BLaER1 treated with 17β-estradiol and CSF1 and Interleukin-3, amounts not matched to agents 10 nM and 100 nM (cell line): Measurements from ENCODE around the gene CXCL14.

Source experiments
- H3K27ac ChIP-seq, 11 experiments: shearing (Covaris generic); formaldehyde crosslinking; 2 replicates each; pipeline ENCODE4 v1.8.1; 2022
- H3K27me3 ChIP-seq, 11 experiments: shearing (Covaris generic); formaldehyde crosslinking; 2 replicates each; pipeline ENCODE4 v1.8.1; 2022
- H3K36me3 ChIP-seq, 11 experiments: shearing (Covaris generic); formaldehyde crosslinking; 2 replicates each; pipeline ENCODE4 v1.8.1; 2022
- H3K4me1 ChIP-seq, 10 experiments: shearing (Covaris generic); formaldehyde crosslinking; 2 replicates each; pipeline ENCODE4 v1.8.1; 2022
- H3K4me2 ChIP-seq, 11 experiments: shearing (Covaris generic); formaldehyde crosslinking; 2 replicates each; pipeline ENCODE4 v1.8.1; 2022
- H3K4me3 ChIP-seq, 10 experiments: shearing (Covaris generic); formaldehyde crosslinking; 2 replicates each; pipeline ENCODE4 v1.8.1; 2022
- H3K9ac ChIP-seq, 11 experiments: shearing (Covaris generic); formaldehyde crosslinking; 2 replicates each; pipeline ENCODE4 v1.8.1; 2022
- H3K9me3 ChIP-seq, 11 experiments: shearing (Covaris generic); formaldehyde crosslinking; replicated peaks in 1 of 11; 2 replicates each; pipeline ENCODE4 v1.8.1; 2022
- H4K20me1 ChIP-seq, 11 experiments: shearing (Covaris generic); formaldehyde crosslinking; 2 replicates each; pipeline ENCODE4 v1.8.1; 2022
- Cebpa-rat ChIP-seq, 11 experiments: shearing (Covaris generic); IDR thresholded peaks; 2 replicates each; pipeline ENCODE4 v1.8.1; 2022

Gene CXCL14

DNA sequence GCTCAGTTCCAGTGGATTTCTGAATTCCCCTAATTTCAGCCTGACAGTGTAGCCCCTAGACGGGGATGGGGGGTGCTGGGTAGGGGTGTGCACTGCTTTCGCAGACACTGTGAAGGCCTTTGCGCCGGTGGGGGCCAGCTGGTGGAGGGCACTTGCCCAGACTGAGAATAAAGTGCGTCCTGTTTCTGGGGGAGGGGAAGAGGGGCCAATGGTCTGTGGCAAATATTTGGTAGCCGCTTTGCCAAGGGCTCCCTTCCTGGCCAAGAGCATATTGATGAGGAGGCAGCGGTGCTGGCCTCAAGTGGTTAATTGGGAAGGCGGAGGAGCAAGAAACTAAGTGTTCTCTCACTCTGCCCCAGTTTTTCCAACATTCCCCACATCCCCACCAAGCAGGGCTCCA, 1.4 kb downstream of the CXCL14 start:
- H3K9me3 ChIP-seq, result peaks cover 0 to 31% (median 6%) of the 10 kb centered on the region in 11 experiments; a peak in 10 of 22 replicates
- no peaks in the 10 kb centered on the region for H3K36me3 ChIP-seq
- no peak overlapping the region for H3K4me2 ChIP-seq
- H4K20me1 ChIP-seq, result 0 out of 22 replicates have a peak, but pooled peaks cover 0 to 5% (median 0%) of the 10 kb centered on the region in 11 experiments
- no peak overlapping the region for H3K4me3 ChIP-seq
- no peak overlapping the region for H3K9ac ChIP-seq
- no peak overlapping the region for H3K27ac ChIP-seq
- peaks cover 17 to 31% (median 23%) of the 10 kb centered on the region in 10 experiments for H3K4me1 ChIP-seq
- no peak for TF ChIP-seq Cebpa-rat (IDR thresholded peaks at IDR 0.05)
- H3K27me3 ChIP-seq, result peaks cover 0 to 29% (median 16%) of the 10 kb centered on the region in 11 experiments; a peak in 15 of 22 replicates

DNA sequence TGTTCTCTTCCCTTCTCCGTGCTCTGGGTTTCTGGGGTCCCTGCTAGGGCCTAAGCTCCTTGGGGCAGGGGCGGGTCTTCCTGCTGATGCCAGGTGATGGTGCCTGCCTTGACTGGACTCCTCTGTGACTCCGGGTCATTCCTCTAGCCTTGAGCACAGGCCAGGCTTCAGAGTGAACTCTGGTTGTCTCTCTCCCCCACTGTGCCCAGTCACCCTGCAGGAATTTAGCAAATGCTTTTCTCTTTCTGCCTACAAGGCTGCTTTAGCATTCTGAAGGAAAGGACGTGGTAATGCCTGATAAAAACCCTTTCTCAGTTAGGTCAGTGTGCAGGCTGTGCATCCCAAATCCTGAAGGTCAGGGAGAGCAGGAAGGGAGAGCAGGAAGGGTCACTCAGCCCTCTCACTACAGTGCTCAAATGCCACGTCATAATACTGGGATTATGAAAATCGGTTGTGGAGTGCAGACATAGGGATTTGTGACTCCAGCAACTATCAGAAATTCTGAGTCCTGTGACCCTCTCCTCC, 2.7 kb downstream of the CXCL14 start:
- Histone ChIP-seq H3K36me3 (no peaks in the 10 kb centered on the region), H3K9me3 (peaks cover 0 to 31% (median 6%) of the 10 kb centered on the region in 11 experiments; a peak in 10 of 22 replicates), H3K4me3 (no peak overlapping the region), H3K27me3 (peaks cover 0 to 29% (median 16%) of the 10 kb centered on the region in 11 experiments; a peak in 15 of 22 replicates), H3K9ac (no peak overlapping the region), H3K27ac (no peak overlapping the region), H3K4me2 (no peak overlapping the region), H4K20me1 (peaks cover 0 to 5% (median 0%) of the 10 kb centered on the region in 11 experiments; a peak in 1 of 22 replicates), H3K4me1 (peaks cover 22 to 40% (median 30%) of the 10 kb centered on the region in 10 experiments)
- no peak for TF ChIP-seq Cebpa-rat (IDR thresholded peaks at IDR 0.05)

DNA sequence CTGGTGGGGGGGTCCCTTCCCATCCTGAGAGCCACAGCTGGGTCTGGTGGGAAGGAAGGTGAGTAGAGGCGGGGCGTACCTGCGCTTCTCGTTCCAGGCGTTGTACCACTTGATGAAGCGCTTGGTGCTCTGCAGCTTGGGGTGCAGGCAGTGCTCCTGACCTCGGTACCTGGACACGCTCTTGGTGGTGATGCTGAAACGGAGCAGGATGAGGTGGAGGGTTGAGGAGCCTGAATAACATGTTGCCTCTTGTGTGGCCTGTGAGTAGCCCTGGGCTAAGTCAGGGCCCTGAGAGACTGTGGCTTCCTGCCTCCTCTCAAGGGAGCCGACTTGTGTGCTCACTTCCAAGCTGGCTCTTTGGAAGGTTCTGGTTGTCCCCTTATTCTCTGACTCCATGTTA, 4.3 kb downstream of the CXCL14 start:
- peaks cover 0 to 23% (median 6%) of the 10 kb centered on the region in 11 experiments; a peak in 10 of 22 replicates for H3K9me3 ChIP-seq
- no peak for TF ChIP-seq Cebpa-rat (IDR thresholded peaks at IDR 0.05)
- peaks cover 22 to 54% (median 35%) of the 10 kb centered on the region in 10 experiments for H3K4me1 ChIP-seq
- peaks cover 0 to 27% (median 16%) of the 10 kb centered on the region in 11 experiments; a peak in 15 of 22 replicates for H3K27me3 ChIP-seq
- peak overlapping the region in 1 of 11 experiments; percentile 23; a peak in 2 of 22 replicates for H3K9ac ChIP-seq
- H3K36me3 ChIP-seq, result no peaks in the 10 kb centered on the region
- H3K4me3 ChIP-seq, result no peak overlapping the region
- H3K27ac ChIP-seq, result no peak overlapping the region
- peak overlapping the region; percentile 30 to 77 (median 60); a peak in 21 of 22 replicates for H3K4me2 ChIP-seq
- peaks cover 0 to 5% (median 0%) of the 10 kb centered on the region in 11 experiments; a peak in 1 of 22 replicates for H4K20me1 ChIP-seq

DNA sequence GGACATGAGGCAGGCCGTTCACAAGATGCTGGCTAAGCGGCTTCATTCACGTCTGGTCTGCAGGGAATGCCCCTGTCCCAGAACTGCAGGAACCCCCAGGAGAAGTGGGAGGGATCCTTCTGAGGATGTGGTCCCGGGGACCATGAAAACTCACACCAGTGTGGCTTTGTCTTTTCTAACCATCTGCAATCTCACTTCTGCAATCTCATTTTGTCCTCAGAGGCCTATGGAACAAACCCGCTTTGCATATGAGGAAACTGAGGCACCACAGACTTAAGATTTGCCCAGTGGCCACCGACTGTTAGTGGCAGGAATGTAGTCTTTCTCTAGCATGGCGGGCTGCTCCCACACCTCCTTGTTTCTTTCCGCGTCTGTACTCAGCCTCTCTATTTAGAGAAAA, 6.9 kb downstream of the CXCL14 start:
- Histone ChIP-seq H4K20me1 (peaks cover 0 to 5% (median 0%) of the 10 kb centered on the region in 11 experiments; a peak in 1 of 22 replicates), H3K4me3 (no peak overlapping the region), H3K9ac (no peak overlapping the region), H3K36me3 (no peaks in the 10 kb centered on the region), H3K9me3 (no peaks in the 10 kb centered on the region), H3K27ac (no peak overlapping the region), H3K4me2 (peak overlapping the region; percentile 13 to 77 (median 48)), H3K4me1 (peaks cover 33 to 66% (median 47%) of the 10 kb centered on the region in 10 experiments), H3K27me3 (peaks cover 0 to 3% (median 0%) of the 10 kb centered on the region in 11 experiments; a peak in 1 of 22 replicates)
- no peak for TF ChIP-seq Cebpa-rat (IDR thresholded peaks at IDR 0.05)

DNA sequence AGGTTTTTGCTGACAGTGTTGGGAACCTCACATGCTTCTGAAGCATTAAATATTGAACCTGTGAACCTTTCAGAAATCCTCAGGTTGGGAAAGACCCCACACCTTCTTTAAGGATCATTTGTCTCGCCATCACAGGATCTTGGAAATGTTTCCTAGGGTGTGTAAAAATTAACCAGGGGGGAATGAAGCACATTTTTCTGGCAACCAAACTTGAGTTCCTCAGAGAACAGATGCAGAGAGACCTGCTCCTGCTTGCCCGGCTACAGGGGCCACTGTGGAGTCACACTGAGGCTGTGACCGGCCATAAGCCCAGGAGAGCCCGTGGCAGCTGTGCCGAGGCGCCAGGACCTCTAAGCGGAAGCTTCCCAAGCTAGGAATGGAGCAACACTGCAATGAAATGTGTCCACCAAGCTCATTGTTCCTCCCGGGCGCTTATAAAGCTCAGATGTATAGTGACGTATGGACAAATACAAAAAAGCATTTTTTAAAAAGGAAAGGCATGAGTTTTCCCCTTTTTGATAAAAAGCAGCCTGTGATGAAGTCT, 7.7 kb downstream of the CXCL14 start:
- Histone ChIP-seq H3K9me3 (no peaks in the 10 kb centered on the region), H3K36me3 (no peaks in the 10 kb centered on the region), H3K27me3 (0 out of 22 replicates have a peak, but pooled peaks cover 0 to 2% (median 0%) of the 10 kb centered on the region in 11 experiments), H3K4me2 (peak overlapping the region in 7 of 11 experiments; percentile 26 to 77 (median 62); a peak in 11 of 22 replicates), H3K27ac (no peak overlapping the region), H3K9ac (no peak overlapping the region), H3K4me1 (peaks cover 33 to 66% (median 47%) of the 10 kb centered on the region in 10 experiments), H4K20me1 (peaks cover 0 to 5% (median 0%) of the 10 kb centered on the region in 11 experiments; a peak in 1 of 22 replicates), H3K4me3 (no peak overlapping the region)
- TF ChIP-seq Cebpa-rat (IDR thresholded peaks at IDR 0.05), result no peak

DNA sequence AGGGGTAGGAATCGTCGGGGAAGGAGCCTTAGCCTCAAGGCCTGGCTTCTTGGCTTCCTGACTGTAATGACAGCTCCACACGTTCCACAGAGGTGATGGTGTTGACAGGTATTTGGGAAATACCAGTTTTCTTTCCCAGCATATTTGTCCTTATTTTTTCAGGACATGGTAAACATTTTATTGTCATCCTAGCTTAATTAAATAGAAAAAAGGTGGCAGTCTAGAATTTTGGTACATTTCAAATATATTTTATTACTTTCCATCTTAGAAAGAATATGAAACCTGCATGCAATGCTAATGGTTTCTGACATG, 8.4 kb downstream of the CXCL14 start:
- peaks cover 0 to 5% (median 0%) of the 10 kb centered on the region in 11 experiments; a peak in 1 of 22 replicates for H4K20me1 ChIP-seq
- TF ChIP-seq Cebpa-rat (IDR thresholded peaks at IDR 0.05), result no peak
- no peaks in the 10 kb centered on the region for H3K27me3 ChIP-seq
- no peaks in the 10 kb centered on the region for H3K9me3 ChIP-seq
- no peaks in the 10 kb centered on the region for H3K36me3 ChIP-seq
- no peak overlapping the region for H3K27ac ChIP-seq
- H3K4me1 ChIP-seq, result peaks cover 33 to 66% (median 47%) of the 10 kb centered on the region in 10 experiments
- H3K4me3 ChIP-seq, result no peak overlapping the region
- H3K4me2 ChIP-seq, result peak overlapping the region in 2 of 11 experiments; percentile 73 to 77; a peak in 4 of 22 replicates
- no peak overlapping the region for H3K9ac ChIP-seq

DNA sequence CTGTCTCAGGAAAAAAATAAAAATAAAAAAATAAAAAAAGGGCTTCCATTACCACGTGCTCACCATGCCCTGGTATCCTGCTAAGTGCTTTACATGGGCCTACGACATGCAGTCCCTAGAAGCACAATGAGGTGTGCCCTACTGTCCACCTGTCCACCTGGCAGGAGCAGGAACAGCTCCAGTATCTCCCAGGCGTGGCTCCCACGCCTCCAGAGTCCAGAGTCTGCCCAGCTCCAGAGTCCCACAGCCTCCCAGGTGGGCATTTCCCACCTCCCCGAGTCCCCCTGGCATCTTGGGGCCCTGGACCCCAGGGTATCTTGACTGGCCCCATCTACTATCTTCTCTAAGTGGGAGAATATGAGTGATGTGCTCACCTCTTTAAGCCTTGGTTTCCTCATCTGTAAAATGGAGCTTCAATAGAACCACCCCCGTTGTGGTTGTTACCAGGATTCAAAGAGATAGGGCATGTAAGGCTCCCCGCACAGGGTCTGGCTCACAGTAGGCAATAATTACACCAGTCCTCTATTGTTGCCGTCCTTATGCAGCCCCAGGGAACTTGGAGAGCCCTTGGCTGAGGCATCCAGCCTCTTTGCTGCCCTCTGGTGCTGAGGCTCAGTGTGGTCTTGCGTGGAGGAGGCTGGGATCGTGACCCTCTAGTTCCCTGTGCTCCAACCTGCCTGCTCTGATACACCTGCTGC, 8.9 kb downstream of the CXCL14 start:
- Histone ChIP-seq H3K9ac (no peak overlapping the region), H3K4me3 (no peak overlapping the region), H3K36me3 (no peaks in the 10 kb centered on the region), H3K4me1 (peaks cover 30 to 66% (median 44%) of the 10 kb centered on the region in 10 experiments), H3K27ac (peak overlapping the region in 1 of 11 experiments; percentile 18; a peak in 1 of 22 replicates), H3K27me3 (no peaks in the 10 kb centered on the region), H3K4me2 (peak overlapping the region in 5 of 11 experiments; percentile 32 to 77 (median 50); a peak in 6 of 22 replicates), H4K20me1 (peaks cover 0 to 5% (median 0%) of the 10 kb centered on the region in 11 experiments; a peak in 1 of 22 replicates), H3K9me3 (no peaks in the 10 kb centered on the region)
- no peak for TF ChIP-seq Cebpa-rat (IDR thresholded peaks at IDR 0.05)

DNA sequence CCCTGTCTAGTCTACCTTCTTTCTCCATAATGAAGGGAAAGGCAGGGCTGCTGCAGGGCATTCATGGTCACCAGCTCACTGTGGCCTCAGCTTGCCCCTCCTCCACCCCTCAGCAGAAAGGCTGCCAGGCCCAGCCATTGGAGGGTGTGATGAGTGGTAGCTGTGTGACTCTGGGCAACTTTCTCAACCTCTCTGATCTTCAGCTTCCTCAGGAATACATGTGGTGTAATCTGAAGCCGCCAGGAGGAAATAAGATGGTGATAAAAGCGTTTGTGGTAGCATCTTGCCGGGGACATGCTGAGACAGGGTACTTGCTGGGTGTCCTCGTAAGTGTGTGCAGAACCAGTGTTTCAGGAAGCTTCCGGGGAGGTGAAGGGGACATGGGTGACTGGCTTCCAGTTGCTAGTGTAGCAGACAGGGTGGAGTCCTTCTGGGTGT, 9.8 kb downstream of the CXCL14 start:
- Histone ChIP-seq H3K36me3 (no peaks in the 10 kb centered on the region), H3K27me3 (no peaks in the 10 kb centered on the region), H3K9ac (no peak overlapping the region), H3K4me1 (peaks cover 21 to 57% (median 35%) of the 10 kb centered on the region in 10 experiments), H3K27ac (no peak overlapping the region; a peak in 1 of 22 replicates), H3K4me3 (no peak overlapping the region), H4K20me1 (no peaks in the 10 kb centered on the region; a peak in 1 of 22 replicates), H3K9me3 (no peaks in the 10 kb centered on the region), H3K4me2 (peak overlapping the region in 10 of 11 experiments; percentile 17 to 65 (median 42); a peak in 18 of 22 replicates)
- TF ChIP-seq Cebpa-rat (IDR thresholded peaks at IDR 0.05), result no peak

DNA sequence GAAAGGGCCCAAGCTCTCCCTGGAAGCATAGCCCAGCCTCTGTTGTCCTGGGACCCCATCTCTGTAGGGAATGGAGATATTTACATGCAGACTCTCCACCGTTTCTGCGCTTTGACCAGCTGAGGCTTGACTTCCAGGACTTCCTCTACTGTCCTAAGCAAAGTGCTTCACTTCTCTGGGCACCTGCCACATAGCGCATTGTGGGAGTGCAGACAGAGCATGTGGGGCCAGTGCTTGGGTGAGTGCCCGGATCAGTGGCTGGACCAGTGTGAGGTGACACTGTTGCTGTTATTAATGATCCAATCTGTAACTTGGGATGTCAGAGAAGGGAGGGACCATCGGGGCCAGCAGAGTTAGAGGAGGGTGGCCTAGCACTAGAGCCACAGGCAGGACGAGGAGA, 10.5 kb downstream of the CXCL14 start:
- Histone ChIP-seq H3K27ac (no peak overlapping the region), H3K4me2 (peak overlapping the region in 6 of 11 experiments; percentile 32 to 65 (median 47); a peak in 7 of 22 replicates), H4K20me1 (no peaks in the 10 kb centered on the region; a peak in 1 of 22 replicates), H3K27me3 (no peaks in the 10 kb centered on the region), H3K9ac (no peak overlapping the region), H3K4me3 (no peak overlapping the region), H3K36me3 (no peaks in the 10 kb centered on the region), H3K4me1 (peaks cover 21 to 50% (median 32%) of the 10 kb centered on the region in 10 experiments), H3K9me3 (no peaks in the 10 kb centered on the region)
- TF ChIP-seq Cebpa-rat (IDR thresholded peaks at IDR 0.05), result no peak
